ENCODE results near the gene C2orf49.

Gene C2orf49

GRCh38 chr2:105339414-105339813, 2.1 kb downstream of the C2orf49 start:
- FAIRE-seq (no peak), DNase-seq (ENCODE audit: insufficient read length, low spot score) (no peak)
- TF ChIP-seq POLR2AphosphoS5 (IDR thresholded peaks at IDR 0.05; ENCODE audit: low read depth, low read length) (no peak), POLR2A (IDR thresholded peaks at IDR 0.05; ENCODE audit: low read depth, low read length) (no peak), TAF1 (IDR thresholded peaks at IDR 0.05; ENCODE audit: low read depth, low read length) (no peak), POU2F2 (IDR thresholded peaks at IDR 0.05; ENCODE audit: low read depth, low read length) (no peak)

- DNase-seq (ENCODE audit: insufficient read length, low spot score): no peak
- no peak for TF ChIP-seq POLR2AphosphoS5 (IDR thresholded peaks at IDR 0.05; ENCODE audit: low read depth, low read length)
- TF ChIP-seq SPI1 (IDR thresholded peaks at IDR 0.05; ENCODE audit: low read depth, low read length): no peak
- TF ChIP-seq TAF1 (IDR thresholded peaks at IDR 0.05; ENCODE audit: low read depth, low read length): no peak
- TF ChIP-seq PAX5 (IDR thresholded peaks at IDR 0.05; ENCODE audit: insufficient read depth, low read length, severe bottlenecking): no peak
- TF ChIP-seq POU2F2 (IDR thresholded peaks at IDR 0.05; ENCODE audit: low read depth, low read length): no peak
- no peak for TF ChIP-seq POLR2A (IDR thresholded peaks at IDR 0.05; ENCODE audit: low read depth, low read length)
- no peak for FAIRE-seq
Measured at GRCh38 chr2:105344704-105345345, 7.5 kb downstream of the C2orf49 start.

- FAIRE-seq (no peak), DNase-seq (ENCODE audit: insufficient read length, low spot score) (no peak)
- no peak for TF ChIP-seq POU2F2 (IDR thresholded peaks at IDR 0.05; ENCODE audit: low read depth, low read length)
- no peak for TF ChIP-seq PAX5 (IDR thresholded peaks at IDR 0.05; ENCODE audit: insufficient read depth, low read length, severe bottlenecking)
- TF ChIP-seq POLR2A (IDR thresholded peaks at IDR 0.05; ENCODE audit: low read depth, low read length): no peak
- TF ChIP-seq POLR2AphosphoS5 (IDR thresholded peaks at IDR 0.05; ENCODE audit: low read depth, low read length): no peak
Measured at GRCh38 chr2:105357122-105357521, 19.8 kb downstream of the C2orf49 start.

- TF ChIP-seq SPI1 (IDR thresholded peaks at IDR 0.05; ENCODE audit: low read depth, low read length) (no peak), POU2F2 (IDR thresholded peaks at IDR 0.05; ENCODE audit: low read depth, low read length) (no peak), PAX5 (IDR thresholded peaks at IDR 0.05; ENCODE audit: insufficient read depth, low read length, severe bottlenecking) (no peak), POLR2A (IDR thresholded peaks at IDR 0.05; ENCODE audit: low read depth, low read length) (no peak), TAF1 (IDR thresholded peaks at IDR 0.05; ENCODE audit: low read depth, low read length) (no peak), POLR2AphosphoS5 (IDR thresholded peaks at IDR 0.05; ENCODE audit: low read depth, low read length) (no peak)
- DNase-seq (ENCODE audit: insufficient read length, low spot score) (no peak), FAIRE-seq (no peak)
Measured at GRCh38 chr2:105358593-105358992, 21.3 kb downstream of the C2orf49 start.

- DNase-seq (ENCODE audit: insufficient read length, low spot score) (no peak), FAIRE-seq (no peak)
- TF ChIP-seq POLR2A (IDR thresholded peaks at IDR 0.05; ENCODE audit: low read depth, low read length): no peak
- TF ChIP-seq POLR2AphosphoS5 (IDR thresholded peaks at IDR 0.05; ENCODE audit: low read depth, low read length): no peak
- TF ChIP-seq PAX5 (IDR thresholded peaks at IDR 0.05; ENCODE audit: insufficient read depth, low read length, severe bottlenecking): no peak
- TF ChIP-seq TAF1 (IDR thresholded peaks at IDR 0.05; ENCODE audit: low read depth, low read length): no peak
- no peak for TF ChIP-seq POU2F2 (IDR thresholded peaks at IDR 0.05; ENCODE audit: low read depth, low read length)
- no peak for TF ChIP-seq SPI1 (IDR thresholded peaks at IDR 0.05; ENCODE audit: low read depth, low read length)
Measured at GRCh38 chr2:105361102-105361889, 24.0 kb downstream of the C2orf49 start.

- no peak for DNase-seq (ENCODE audit: insufficient read length, low spot score)
- TF ChIP-seq SPI1 (IDR thresholded peaks at IDR 0.05; ENCODE audit: low read depth, low read length) (no peak), POLR2A (IDR thresholded peaks at IDR 0.05; ENCODE audit: low read depth, low read length) (no peak), PAX5 (IDR thresholded peaks at IDR 0.05; ENCODE audit: insufficient read depth, low read length, severe bottlenecking) (no peak), POLR2AphosphoS5 (IDR thresholded peaks at IDR 0.05; ENCODE audit: low read depth, low read length) (no peak), TAF1 (IDR thresholded peaks at IDR 0.05; ENCODE audit: low read depth, low read length) (no peak), POU2F2 (IDR thresholded peaks at IDR 0.05; ENCODE audit: low read depth, low read length) (no peak)
- FAIRE-seq: no peak
Measured at GRCh38 chr2:105362862-105363591, 25.7 kb downstream of the C2orf49 start.

GRCh38 chr2:105364436-105365139, 27.2 kb downstream of the C2orf49 start:
- no peak for TF ChIP-seq PAX5 (IDR thresholded peaks at IDR 0.05; ENCODE audit: insufficient read depth, low read length, severe bottlenecking)
- no peak for TF ChIP-seq TAF1 (IDR thresholded peaks at IDR 0.05; ENCODE audit: low read depth, low read length)
- no peak for TF ChIP-seq SPI1 (IDR thresholded peaks at IDR 0.05; ENCODE audit: low read depth, low read length)
- no peak for TF ChIP-seq POLR2A (IDR thresholded peaks at IDR 0.05; ENCODE audit: low read depth, low read length)
- TF ChIP-seq POU2F2 (IDR thresholded peaks at IDR 0.05; ENCODE audit: low read depth, low read length): no peak
- no peak for TF ChIP-seq POLR2AphosphoS5 (IDR thresholded peaks at IDR 0.05; ENCODE audit: low read depth, low read length)
- FAIRE-seq: no peak
- DNase-seq (ENCODE audit: insufficient read length, low spot score): no peak

GRCh38 chr2:105365206-105365605, 27.9 kb downstream of the C2orf49 start:
- TF ChIP-seq POU2F2 (IDR thresholded peaks at IDR 0.05; ENCODE audit: low read depth, low read length) (no peak), PAX5 (IDR thresholded peaks at IDR 0.05; ENCODE audit: insufficient read depth, low read length, severe bottlenecking) (no peak), POLR2A (IDR thresholded peaks at IDR 0.05; ENCODE audit: low read depth, low read length) (no peak), POLR2AphosphoS5 (IDR thresholded peaks at IDR 0.05; ENCODE audit: low read depth, low read length) (no peak)
- no peak for DNase-seq (ENCODE audit: insufficient read length, low spot score)
- FAIRE-seq: no peak

Data from GM12891 (cell line).